ENCODE results near the gene TRIM13. TPM values are rescaled to one million over a fixed set of nuclear protein-coding genes. Genes with fewer than 3 reads are reported as not detected.

Gene TRIM13
- total RNA-seq, 3 donors from 2014 or later (not counting 1 experiment from before 2014, with no cell fraction given): 18.9 to 22.1 (median 20.6) TPM

DNA sequence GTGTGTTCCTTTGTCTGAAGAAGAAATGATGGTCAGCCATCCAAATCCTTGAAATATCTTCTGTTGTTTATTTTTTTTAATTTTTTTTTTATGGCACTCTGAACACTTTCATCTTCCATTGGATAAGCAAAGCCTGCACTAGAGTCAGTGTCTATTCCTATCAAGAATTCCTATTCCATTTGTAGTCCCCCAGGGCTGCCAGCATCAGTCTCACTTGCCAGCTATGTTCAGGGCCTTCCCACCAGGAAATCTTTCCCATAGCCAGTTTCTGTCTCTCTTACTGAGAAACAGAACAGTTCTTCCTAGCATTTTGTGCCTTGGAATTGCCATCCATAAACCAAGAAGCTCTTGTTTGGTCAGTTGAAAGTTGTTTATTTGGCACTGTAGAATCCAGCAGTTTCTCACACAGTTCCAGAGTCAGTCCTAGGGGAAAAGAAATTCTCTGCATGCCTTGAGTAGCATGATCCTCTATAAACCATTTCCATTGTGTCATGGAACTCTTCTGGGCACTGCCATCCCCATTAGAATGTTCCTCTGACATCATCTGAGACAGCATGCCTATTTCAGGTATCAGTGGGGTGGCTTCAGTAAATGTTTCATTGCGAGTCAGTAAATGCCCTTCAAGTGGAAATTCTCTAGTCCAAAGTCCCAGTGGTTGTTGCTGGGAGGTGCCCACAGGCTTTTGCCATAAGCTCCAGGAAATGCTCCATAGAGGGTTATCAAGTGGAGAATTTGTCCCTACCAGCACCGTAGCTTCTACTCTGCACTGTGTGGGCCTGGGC, 42.0 kb upstream of the TRIM13 start:
- Mint-ChIP-seq H3K27ac (no peak overlapping the region), H3K27me3 (ENCODE audit: low read depth in 2 of 2) (no peaks in the 10 kb centered on the region), H3K4me1 (no peaks in the 10 kb centered on the region), H3K36me3 (no peaks in the 10 kb centered on the region), H3K4me3 (no peak overlapping the region), H3K9me3 (no peaks in the 10 kb centered on the region)
- H3K36me3 ChIP-seq (ENCODE audit: control insufficient read depth, insufficient read depth, low read length): no peaks in the 10 kb centered on the region
- intact Hi-C loops (cut with micrococcal nuclease): no loop called here
- no peak overlapping the region for H3K27ac ChIP-seq (ENCODE audit: low read length)
- DNase-seq: no peak
- WGBS (ENCODE audit: insufficient coverage): 88% methylated on average over 2 of the region's 2 CpGs
- H3K9me3 ChIP-seq (ENCODE audit: control insufficient read depth, insufficient read depth, low read length): no peaks in the 10 kb centered on the region
- no peak overlapping the region for H3K4me3 ChIP-seq (ENCODE audit: low read length)
- H3K4me1 ChIP-seq (ENCODE audit: control insufficient read depth, insufficient read depth, low read length): no peaks in the 10 kb centered on the region
- ATAC-seq: no peak
- H3K27me3 ChIP-seq (ENCODE audit: control insufficient read depth, insufficient read depth, low read length): no peaks in the 10 kb centered on the region
- TF ChIP-seq, protein P1, sequence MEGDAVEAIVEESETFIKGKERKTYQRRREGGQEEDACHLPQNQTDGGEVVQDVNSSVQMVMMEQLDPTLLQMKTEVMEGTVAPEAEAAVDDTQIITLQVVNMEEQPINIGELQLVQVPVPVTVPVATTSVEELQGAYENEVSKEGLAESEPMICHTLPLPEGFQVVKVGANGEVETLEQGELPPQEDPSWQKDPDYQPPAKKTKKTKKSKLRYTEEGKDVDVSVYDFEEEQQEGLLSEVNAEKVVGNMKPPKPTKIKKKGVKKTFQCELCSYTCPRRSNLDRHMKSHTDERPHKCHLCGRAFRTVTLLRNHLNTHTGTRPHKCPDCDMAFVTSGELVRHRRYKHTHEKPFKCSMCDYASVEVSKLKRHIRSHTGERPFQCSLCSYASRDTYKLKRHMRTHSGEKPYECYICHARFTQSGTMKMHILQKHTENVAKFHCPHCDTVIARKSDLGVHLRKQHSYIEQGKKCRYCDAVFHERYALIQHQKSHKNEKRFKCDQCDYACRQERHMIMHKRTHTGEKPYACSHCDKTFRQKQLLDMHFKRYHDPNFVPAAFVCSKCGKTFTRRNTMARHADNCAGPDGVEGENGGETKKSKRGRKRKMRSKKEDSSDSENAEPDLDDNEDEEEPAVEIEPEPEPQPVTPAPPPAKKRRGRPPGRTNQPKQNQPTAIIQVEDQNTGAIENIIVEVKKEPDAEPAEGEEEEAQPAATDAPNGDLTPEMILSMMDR (IDR thresholded peaks at IDR 0.05): no peak

- 89% methylated on average over 3 of the region's 3 CpGs for whole genome bisulfite sequencing (ENCODE audit: insufficient coverage)
- H3K36me3 ChIP-seq (ENCODE audit: control insufficient read depth, insufficient read depth, low read length): no peaks in the 10 kb centered on the region
- H3K27me3 Mint-ChIP-seq (ENCODE audit: low read depth in 2 of 2): no peaks in the 10 kb centered on the region
Measured at GRCh38 chr13:49956131-49956530, 40.7 kb upstream of the TRIM13 start.

DNA sequence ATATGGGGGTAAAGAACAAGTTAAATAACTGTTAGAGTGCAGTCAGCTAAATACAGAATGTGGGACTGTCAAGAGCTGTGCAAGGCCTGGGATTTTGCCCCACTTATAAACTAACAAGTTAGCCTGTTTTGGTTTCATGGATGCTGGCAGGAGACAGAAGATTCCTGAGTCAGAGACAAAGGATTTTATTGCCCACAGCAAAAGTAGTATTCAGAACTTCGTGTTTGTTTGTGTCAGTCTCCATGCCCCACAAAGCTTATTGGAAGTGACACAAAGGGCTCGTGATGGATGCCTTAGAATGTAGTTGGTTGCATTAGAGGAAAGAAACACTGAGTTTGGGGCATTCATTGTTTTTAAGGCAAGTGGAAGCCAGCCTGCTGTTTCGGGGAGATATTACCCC, 38.5 kb upstream of the TRIM13 start:
- Histone ChIP-seq H3K27ac (ENCODE audit: low read length) (no peak overlapping the region), H3K27me3 (ENCODE audit: control insufficient read depth, insufficient read depth, low read length) (no peaks in the 10 kb centered on the region), H3K4me3 (ENCODE audit: low read length) (no peak overlapping the region), H3K9me3 (ENCODE audit: control insufficient read depth, insufficient read depth, low read length) (no peaks in the 10 kb centered on the region), H3K36me3 (ENCODE audit: control insufficient read depth, insufficient read depth, low read length) (no peaks in the 10 kb centered on the region), H3K4me1 (ENCODE audit: control insufficient read depth, insufficient read depth, low read length) (no peaks in the 10 kb centered on the region)
- TF ChIP-seq, protein P1 (IDR thresholded peaks at IDR 0.05): no peak
- ATAC-seq (no peak), DNase-seq (no peak)
- Mint-ChIP-seq H3K27me3 (ENCODE audit: low read depth in 2 of 2) (no peaks in the 10 kb centered on the region), H3K4me3 (no peak overlapping the region), H3K27ac (no peak overlapping the region), H3K36me3 (peaks cover 10% of the 10 kb centered on the region), H3K4me1 (no peaks in the 10 kb centered on the region), H3K9me3 (peaks cover 0 to 2% of the 10 kb centered on the region in 2 donors)
- intact Hi-C loops (cut with micrococcal nuclease): no loop called here
- 94% methylated on average over 3 of the region's 3 CpGs for WGBS (ENCODE audit: insufficient coverage)

More at GRCh38 chr13:49956131-49956530, 40.7 kb upstream of the TRIM13 start:
- ATAC-seq: no peak
- Histone ChIP-seq H3K4me3 (ENCODE audit: low read length) (no peak overlapping the region), H3K27ac (ENCODE audit: low read length) (no peak overlapping the region), H3K9me3 (ENCODE audit: control insufficient read depth, insufficient read depth, low read length) (no peaks in the 10 kb centered on the region), H3K4me1 (ENCODE audit: control insufficient read depth, insufficient read depth, low read length) (no peaks in the 10 kb centered on the region), H3K27me3 (ENCODE audit: control insufficient read depth, insufficient read depth, low read length) (no peaks in the 10 kb centered on the region)
- TF ChIP-seq, protein P1 (IDR thresholded peaks at IDR 0.05): no peak
- H3K36me3 Mint-ChIP-seq: no peaks in the 10 kb centered on the region
- H3K4me3 Mint-ChIP-seq: no peak overlapping the region
- no peaks in the 10 kb centered on the region for H3K9me3 Mint-ChIP-seq
- no peaks in the 10 kb centered on the region for H3K4me1 Mint-ChIP-seq
- intact Hi-C loops (cut with micrococcal nuclease): no loop called here
- no peak for DNase-seq
- H3K27ac Mint-ChIP-seq: no peak overlapping the region

DNA sequence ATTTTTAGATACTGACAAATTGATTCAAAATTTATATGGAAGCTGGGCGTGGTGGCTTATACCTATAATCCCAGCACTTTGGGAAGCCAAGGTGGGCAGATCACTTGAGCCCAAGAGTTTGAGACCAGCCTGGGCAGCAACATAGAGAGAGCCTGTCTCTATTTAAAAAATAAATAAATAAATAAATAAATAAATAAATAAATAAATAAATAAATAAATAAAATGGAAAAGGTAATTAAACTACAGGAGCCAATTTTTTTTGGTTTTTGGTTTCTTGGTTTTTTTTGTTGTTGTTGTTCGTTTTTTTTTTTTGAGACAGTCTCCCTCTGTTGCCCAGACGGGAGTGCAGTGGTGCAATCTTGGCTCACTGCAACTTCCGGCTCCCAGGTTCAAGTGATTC, 29.4 kb upstream of the TRIM13 start:
- H3K9me3 ChIP-seq (ENCODE audit: control insufficient read depth, insufficient read depth, low read length): peaks cover 3% of the 10 kb centered on the region
- no peak overlapping the region for H3K27ac ChIP-seq (ENCODE audit: low read length)
- H3K36me3 ChIP-seq (ENCODE audit: control insufficient read depth, insufficient read depth, low read length): no peaks in the 10 kb centered on the region
- H3K4me1 ChIP-seq (ENCODE audit: control insufficient read depth, insufficient read depth, low read length): no peaks in the 10 kb centered on the region
- ATAC-seq (no peak), DNase-seq (no peak)
- 87% methylated on average over 2 of the region's 4 CpGs for WGBS (ENCODE audit: insufficient coverage)
- no peaks in the 10 kb centered on the region for H3K27me3 ChIP-seq (ENCODE audit: control insufficient read depth, insufficient read depth, low read length)
- Mint-ChIP-seq H3K36me3 (peaks cover 28% of the 10 kb centered on the region), H3K4me3 (no peak overlapping the region), H3K27me3 (ENCODE audit: low read depth in 2 of 2) (no peaks in the 10 kb centered on the region), H3K4me1 (no peaks in the 10 kb centered on the region), H3K9me3 (peaks cover 5 to 17% of the 10 kb centered on the region in 2 donors), H3K27ac (no peak overlapping the region)
- intact Hi-C loops (cut with micrococcal nuclease): no loop called here
- H3K4me3 ChIP-seq (ENCODE audit: low read length): no peak overlapping the region
- TF ChIP-seq, protein P1 (IDR thresholded peaks at IDR 0.05): no peak
